Nasal cavity respiratory epithelium epithelial cell of viscerocranial mucosa (primary cell): Measurements from ENCODE around the gene AP1M1. TPM values are rescaled to one million over a fixed set of nuclear protein-coding genes. Genes with fewer than 3 reads are reported as not detected.

ENCODE experiments used
- total RNA-seq: library from RNA; depleted of rRNA; stranded (reverse); fragments of >200 nt; gene quantifications from 2 replicates; pipeline ENCODE4 v1.2.3, GENCODE V29; 2014

The AP1M1 gene
- 23.9 and 54.2 TPM in 2 replicates for total RNA-seq

DNA sequence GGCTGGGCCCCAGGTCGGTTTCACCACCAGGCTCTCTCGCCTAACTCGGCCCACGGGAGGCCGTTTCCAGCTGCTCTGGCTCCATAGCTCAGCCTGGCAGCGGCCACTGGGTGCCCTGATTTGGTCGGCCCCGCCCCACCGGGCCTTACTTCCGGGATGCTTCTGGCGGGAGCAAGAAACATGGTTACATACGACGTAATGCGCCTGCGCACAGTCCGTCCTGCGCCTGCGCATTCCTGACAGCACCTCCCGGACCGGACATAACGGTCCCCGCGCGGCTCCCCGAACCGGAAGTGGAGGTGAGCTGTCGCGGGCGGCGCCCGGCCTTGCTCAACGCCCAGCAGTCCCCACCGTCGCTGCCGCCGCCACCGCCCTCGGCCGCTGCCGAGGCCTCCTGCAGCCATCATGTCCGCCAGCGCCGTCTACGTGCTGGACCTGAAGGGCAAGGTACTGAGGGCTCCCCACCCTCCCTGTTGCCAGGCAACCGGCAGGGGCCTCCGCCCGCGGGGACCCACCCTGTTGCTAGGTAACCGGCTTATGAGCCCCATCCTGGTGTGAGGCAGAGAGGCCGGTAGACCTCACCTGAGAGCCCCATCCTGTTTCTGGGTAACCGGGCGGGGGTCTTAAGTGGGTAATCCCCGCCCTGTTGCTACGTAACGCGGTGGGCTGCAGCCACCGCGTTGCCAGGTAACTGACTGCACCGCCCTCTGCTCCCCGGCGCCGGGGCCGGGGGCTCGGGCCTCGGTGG is at the start of gene AP1M1:
Gene AP1M1, plus strand, starts transcription at position 290 of the 748 bp plus-strand sequence. Its CDS starts 116 bp downstream, at position 406.

DNA sequence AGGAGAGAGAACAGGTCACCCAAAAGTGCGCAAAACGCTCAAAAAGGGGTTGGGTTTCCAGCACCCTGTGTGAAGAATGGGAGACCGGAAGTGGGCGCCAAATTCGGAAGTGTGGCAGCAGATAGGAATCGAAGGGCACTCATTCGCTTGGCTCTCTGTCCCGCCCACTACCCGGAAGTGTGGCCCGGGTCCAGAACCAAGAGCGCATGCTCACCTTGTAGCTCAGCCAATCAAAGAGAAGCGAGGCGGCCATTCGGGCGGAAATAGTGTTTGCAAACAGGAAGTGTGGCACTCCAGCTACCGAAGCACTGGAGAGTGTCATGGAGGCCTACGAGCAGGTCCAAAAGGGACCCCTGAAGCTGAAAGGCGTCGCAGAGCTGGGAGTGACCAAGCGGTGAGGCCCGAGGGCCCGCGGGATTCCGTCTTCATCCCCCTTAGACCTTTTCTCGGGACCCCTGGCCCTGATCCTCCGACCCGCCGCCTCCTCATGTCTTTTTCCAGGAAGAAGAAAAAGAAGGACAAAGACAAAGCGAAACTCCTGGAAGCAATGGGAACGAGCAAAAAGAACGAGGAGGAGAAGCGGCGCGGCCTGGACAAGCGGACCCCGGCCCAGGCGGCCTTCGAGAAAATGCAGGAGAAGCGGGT is 12.5 kb upstream of the AP1M1 start, which contains the start of gene FAM32A:
Gene FAM32A, plus strand, starts transcription at position 288 of the 645 bp plus-strand sequence. Its CDS starts 33 bp downstream, at position 321.

Other genes with a start within 250 kb of the AP1M1 start
- gene OR10H4, start 248.9 kb upstream of the AP1M1 start, total RNA-seq, result not detected in 2 replicates
- 480 and 584 TPM in 2 replicates for gene TPM4, start 121.4 kb upstream of the AP1M1 start, total RNA-seq
- gene RAB8A, start 86.0 kb upstream of the AP1M1 start, total RNA-seq, result 67.3 and 91.3 TPM in 2 replicates
- 0.34 and 0.43 TPM in 2 replicates for gene HSH2D, start 54.2 kb upstream of the AP1M1 start, total RNA-seq
- gene CIB3, start 24.4 kb upstream of the AP1M1 start, total RNA-seq, result not detected in 2 replicates
- gene FAM32A, start 12.5 kb upstream of the AP1M1 start, total RNA-seq, result 64.6 and 102 TPM in 2 replicates
- 0.28 and 0.68 TPM in 2 replicates for gene KLF2, start 126.9 kb downstream of the AP1M1 start, total RNA-seq